Measurements from ENCODE around the gene ITGBL1.
"Not testable (repeated sequence)": the region's sequence is repeated elsewhere in the genome, so short reads cannot be mapped to it uniquely, and the experiment has no call there.

ITGBL1 gene

DNA sequence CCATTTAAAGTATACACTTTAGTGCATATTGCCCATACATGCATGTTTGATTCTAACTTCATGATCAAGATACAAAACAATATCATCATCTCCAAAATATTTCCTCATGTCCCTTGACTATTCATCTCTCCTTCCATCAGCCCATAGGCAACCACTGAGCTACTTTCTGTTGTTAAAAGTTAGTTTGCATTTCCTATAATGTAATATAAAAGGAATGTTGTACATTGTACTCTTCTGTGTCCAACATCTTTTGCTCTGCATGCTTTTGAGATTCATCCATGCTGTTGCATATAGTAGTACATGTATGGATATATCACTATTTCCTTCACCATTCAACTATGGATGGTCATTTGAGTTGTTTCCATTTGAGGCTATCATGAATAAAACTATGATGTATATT is 74.7 kb downstream of the ITGBL1 start:
- H3K27me3 Mint-ChIP-seq (ENCODE audit: low read depth): no peaks in the 10 kb centered on the region
- no peaks in the 10 kb centered on the region for H3K4me1 Mint-ChIP-seq
- no peak overlapping the region for H3K27ac Mint-ChIP-seq
- no peaks in the 10 kb centered on the region for H3K36me3 Mint-ChIP-seq (ENCODE audit: low read depth)
- no peaks in the 10 kb centered on the region for H3K9me3 Mint-ChIP-seq
- H3K4me3 Mint-ChIP-seq: no peak overlapping the region
- TF ChIP-seq, protein P1, sequence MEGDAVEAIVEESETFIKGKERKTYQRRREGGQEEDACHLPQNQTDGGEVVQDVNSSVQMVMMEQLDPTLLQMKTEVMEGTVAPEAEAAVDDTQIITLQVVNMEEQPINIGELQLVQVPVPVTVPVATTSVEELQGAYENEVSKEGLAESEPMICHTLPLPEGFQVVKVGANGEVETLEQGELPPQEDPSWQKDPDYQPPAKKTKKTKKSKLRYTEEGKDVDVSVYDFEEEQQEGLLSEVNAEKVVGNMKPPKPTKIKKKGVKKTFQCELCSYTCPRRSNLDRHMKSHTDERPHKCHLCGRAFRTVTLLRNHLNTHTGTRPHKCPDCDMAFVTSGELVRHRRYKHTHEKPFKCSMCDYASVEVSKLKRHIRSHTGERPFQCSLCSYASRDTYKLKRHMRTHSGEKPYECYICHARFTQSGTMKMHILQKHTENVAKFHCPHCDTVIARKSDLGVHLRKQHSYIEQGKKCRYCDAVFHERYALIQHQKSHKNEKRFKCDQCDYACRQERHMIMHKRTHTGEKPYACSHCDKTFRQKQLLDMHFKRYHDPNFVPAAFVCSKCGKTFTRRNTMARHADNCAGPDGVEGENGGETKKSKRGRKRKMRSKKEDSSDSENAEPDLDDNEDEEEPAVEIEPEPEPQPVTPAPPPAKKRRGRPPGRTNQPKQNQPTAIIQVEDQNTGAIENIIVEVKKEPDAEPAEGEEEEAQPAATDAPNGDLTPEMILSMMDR (IDR thresholded peaks at IDR 0.05; ENCODE audit: unreplicated experiment in 3 of 3): no peak

DNA sequence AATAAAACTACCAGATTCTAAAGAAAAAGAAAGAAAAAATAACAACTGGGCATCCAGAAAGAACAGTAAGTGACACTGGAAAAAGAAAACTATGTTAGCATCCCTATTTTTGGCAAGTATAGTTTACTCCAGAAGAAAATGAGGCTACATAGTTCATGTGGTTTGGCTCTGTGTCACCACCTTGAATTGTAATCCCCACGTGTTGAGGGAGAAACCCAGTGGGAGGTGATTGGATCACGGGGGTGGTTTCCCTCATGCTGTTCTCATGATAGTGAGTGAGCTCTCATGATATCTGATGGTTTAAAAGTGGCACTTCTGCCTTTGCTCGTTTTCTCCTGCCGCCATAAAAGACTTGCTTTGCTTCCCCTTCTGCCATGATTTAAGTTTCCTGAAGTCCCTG is 76.9 kb downstream of the ITGBL1 start:
- no peaks in the 10 kb centered on the region for H3K9me3 Mint-ChIP-seq
- TF ChIP-seq, protein P1 (IDR thresholded peaks at IDR 0.05; ENCODE audit: unreplicated experiment in 3 of 3): no peak
- H3K27ac Mint-ChIP-seq: no peak overlapping the region
- no peak overlapping the region for H3K4me3 Mint-ChIP-seq
- no peaks in the 10 kb centered on the region for H3K36me3 Mint-ChIP-seq (ENCODE audit: low read depth)
- H3K27me3 Mint-ChIP-seq (ENCODE audit: low read depth): no peaks in the 10 kb centered on the region
- no peaks in the 10 kb centered on the region for H3K4me1 Mint-ChIP-seq

DNA sequence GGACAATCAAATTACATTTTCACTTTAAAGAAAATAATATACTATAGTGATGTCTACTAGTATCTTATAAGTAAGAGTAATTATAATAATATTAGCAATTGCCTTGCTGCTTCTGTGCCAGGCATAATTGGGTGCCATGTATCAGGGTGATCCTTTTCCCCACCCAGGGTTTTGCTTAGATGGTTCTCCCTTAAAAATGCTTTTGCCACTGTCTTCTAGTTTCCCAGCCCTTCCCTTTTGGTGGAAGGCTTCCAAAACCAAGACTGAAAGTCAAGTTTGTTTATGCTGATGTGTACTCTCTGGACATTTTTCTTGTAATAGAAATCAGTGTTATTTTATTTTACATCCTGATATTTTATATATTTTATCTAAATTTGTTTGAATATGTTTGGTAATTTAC is 77.8 kb downstream of the ITGBL1 start:
- no peak overlapping the region for H3K27ac Mint-ChIP-seq
- no peaks in the 10 kb centered on the region for H3K27me3 Mint-ChIP-seq (ENCODE audit: low read depth)
- no peak overlapping the region for H3K4me3 Mint-ChIP-seq
- H3K9me3 Mint-ChIP-seq: no peaks in the 10 kb centered on the region
- H3K4me1 Mint-ChIP-seq: no peaks in the 10 kb centered on the region
- TF ChIP-seq, protein P1 (IDR thresholded peaks at IDR 0.05; ENCODE audit: unreplicated experiment in 3 of 3): no peak
- no peaks in the 10 kb centered on the region for H3K36me3 Mint-ChIP-seq (ENCODE audit: low read depth)

DNA sequence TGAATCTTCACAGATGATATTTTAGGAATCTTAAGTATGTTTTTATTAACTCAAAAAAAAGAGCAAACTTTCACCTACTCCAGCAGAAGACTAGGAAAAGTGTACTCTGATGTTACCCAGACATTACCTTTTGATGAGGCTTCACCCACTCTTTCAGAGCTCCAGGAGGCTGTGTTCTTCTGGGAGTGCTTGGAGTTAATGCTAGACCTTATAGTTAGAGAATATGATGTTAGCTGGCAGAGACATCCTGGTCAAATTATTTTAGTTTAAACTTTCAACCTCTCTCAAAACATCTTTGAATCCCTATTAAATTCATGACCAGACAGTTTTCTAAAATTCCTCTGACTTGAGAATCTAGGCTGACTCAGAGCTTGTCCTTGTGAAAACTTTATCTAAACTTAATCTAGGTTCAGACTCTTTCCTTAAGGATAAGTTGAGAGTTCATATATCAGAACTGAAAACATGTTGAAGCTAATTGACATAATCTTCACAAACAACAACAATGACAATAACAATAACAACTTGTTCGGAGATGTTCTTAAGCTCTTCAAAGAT is 82.8 kb downstream of the ITGBL1 start:
- H3K9me3 Mint-ChIP-seq: peaks cover 3% of the 10 kb centered on the region
- H3K27ac Mint-ChIP-seq: no peak overlapping the region
- no peaks in the 10 kb centered on the region for H3K4me1 Mint-ChIP-seq
- TF ChIP-seq, protein P1 (IDR thresholded peaks at IDR 0.05; ENCODE audit: unreplicated experiment in 3 of 3): no peak
- H3K36me3 Mint-ChIP-seq (ENCODE audit: low read depth): no peaks in the 10 kb centered on the region
- no peaks in the 10 kb centered on the region for H3K27me3 Mint-ChIP-seq (ENCODE audit: low read depth)
- H3K4me3 Mint-ChIP-seq: no peak overlapping the region

DNA sequence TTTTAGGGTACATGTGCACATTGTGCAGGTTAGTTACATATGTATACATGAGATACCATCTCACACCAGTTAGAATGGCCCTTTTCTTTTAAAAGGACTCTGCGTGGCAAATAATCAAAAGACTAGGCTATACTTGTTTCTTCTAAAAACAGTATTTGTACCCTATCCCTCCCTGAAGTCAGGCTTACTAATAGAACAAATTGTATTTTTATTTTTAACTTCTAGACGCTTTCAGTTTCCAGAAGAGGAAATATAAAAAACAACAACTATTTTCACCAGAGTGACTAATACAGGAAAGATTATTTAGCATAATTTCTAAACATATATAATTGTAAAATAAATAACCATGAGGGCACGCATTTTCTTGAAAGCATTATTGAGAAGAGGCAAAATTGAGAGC is 83.6 kb downstream of the ITGBL1 start:
- Mint-ChIP-seq H3K4me3 (no peak overlapping the region), H3K27ac (no peak overlapping the region), H3K4me1 (no peaks in the 10 kb centered on the region), H3K36me3 (ENCODE audit: low read depth) (no peaks in the 10 kb centered on the region), H3K9me3 (peaks cover 3% of the 10 kb centered on the region), H3K27me3 (ENCODE audit: low read depth) (no peaks in the 10 kb centered on the region)
- TF ChIP-seq, protein P1 (IDR thresholded peaks at IDR 0.05; ENCODE audit: unreplicated experiment in 3 of 3): no peak

DNA sequence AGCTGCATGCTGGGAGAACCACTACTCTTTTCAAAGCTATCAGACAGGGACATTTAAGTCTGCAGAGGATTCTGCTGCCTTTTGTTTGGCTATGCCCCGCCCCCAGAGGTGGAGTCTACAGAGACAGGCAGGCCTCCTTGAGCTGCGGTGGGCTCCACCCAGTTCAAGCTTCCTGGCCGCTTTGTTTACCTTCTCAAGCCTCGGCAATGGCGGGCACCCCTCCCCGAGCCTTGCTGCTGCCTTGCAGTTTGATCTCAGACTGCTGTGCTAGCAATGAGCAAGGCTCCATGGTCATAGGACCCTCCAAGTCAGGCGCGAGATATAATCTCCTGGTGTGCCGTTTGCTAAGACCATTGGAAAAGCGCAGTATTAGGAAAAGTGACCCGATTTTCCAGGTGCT is 92.1 kb downstream of the ITGBL1 start:
- not testable (repeated sequence) for H3K27me3 Mint-ChIP-seq (ENCODE audit: low read depth); H3K36me3 Mint-ChIP-seq (ENCODE audit: low read depth); H3K4me3 Mint-ChIP-seq; H3K27ac Mint-ChIP-seq; H3K4me1 Mint-ChIP-seq
- H3K9me3 Mint-ChIP-seq: peaks cover 16% of the 10 kb centered on the region
